Measurements from ENCODE around the gene AJUBA.
"Not testable (repeated sequence)": the region's sequence is repeated elsewhere in the genome, so short reads cannot be mapped to it uniquely, and the experiment has no call there.

Gene AJUBA

DNA sequence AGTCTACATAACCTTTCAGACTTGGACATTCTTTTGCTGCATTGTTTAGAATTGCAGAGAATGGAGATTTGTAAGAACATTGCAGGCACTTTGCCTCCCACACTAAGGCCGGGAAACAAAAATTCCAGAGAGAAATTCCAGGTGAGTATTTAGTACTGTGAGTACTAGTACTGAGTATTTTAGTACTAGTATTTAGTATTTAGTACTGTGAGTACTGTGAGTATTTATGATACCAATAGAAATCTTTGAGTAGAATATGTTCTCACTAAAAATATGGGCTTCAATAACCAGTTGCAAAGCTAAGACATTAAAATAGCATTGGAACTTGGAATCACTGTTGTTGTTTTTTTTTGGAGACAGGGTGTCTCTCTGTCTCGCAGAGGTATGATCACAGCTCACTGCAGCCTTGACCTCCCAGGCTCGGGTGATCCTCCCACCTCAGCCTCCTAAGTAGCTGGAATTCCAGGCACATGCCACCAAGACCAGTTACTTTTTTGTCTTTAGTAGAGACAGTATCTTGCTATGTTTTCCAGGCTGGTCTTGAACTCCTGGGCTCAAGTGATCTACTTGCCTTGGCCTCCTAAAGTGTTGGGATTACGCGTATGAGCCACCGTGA, 20.2 kb downstream of the AJUBA start:
- Histone ChIP-seq H3K4me1 (ENCODE audit: control insufficient read depth, insufficient read depth, low read length) (no peaks in the 10 kb centered on the region), H3K9me3 (ENCODE audit: control insufficient read depth, low read length) (no peaks in the 10 kb centered on the region), H3K4me3 (ENCODE audit: low read length) (no peak overlapping the region), H3K27me3 (replicated peaks; ENCODE audit: control insufficient read depth, insufficient read depth, low read length) (no peaks in the 10 kb centered on the region), H3K36me3 (ENCODE audit: control insufficient read depth, insufficient read depth, low read length, severe bottlenecking) (no peaks in the 10 kb centered on the region), H3K9ac (ENCODE audit: low read length) (no peak overlapping the region)
- no peak for DNase-seq (ENCODE audit: low read depth)

DNA sequence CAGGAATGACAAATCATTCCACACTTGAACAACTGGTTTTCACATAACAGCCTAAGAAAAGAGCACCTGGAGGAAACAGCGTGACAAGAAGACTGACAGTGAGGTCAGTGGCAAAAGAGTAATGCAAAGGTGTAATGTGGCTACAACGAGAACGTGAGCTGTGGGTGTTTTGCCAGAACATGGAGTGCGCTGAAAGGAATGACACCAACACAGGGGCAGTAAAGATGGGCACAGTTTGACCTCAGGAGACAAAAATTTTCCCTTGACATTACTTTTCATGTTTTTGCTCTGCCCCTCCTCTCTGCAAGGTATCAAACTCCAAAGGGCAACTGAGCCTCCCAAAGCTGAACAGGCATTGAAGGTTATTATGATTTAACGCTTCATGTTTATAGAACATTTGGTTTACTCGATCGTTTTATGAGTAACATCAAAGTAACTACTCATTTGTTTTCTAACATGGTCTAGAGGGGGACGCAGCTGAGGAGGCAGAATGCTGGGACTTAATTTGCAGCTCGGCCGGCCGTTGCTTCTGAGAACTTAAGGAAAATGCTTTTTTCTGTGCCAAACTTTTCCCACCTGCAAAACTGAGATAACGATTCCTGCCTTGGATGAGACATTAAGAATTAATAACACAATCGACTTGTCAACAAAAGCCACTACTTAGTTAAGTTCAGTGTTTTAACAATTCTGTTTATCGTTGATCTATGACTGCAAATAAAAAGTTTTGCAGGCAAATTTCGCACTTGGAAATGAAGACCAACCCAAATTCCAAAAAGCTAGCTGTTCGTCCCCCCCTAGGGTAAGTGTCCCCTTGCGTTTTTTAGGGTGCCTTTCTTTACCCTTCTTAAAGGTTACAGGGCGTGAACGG, 26.4 kb downstream of the AJUBA start:
- Histone ChIP-seq H3K4me3 (ENCODE audit: low read length) (peak overlapping the region; percentile 87), H3K36me3 (ENCODE audit: control insufficient read depth, insufficient read depth, low read length, severe bottlenecking) (peaks cover 4% of the 10 kb centered on the region), H3K9ac (ENCODE audit: low read length) (peak overlapping the region; percentile 87), H3K9me3 (ENCODE audit: control insufficient read depth, low read length) (no peaks in the 10 kb centered on the region), H3K4me1 (ENCODE audit: control insufficient read depth, insufficient read depth, low read length) (peaks cover 10% of the 10 kb centered on the region), H3K27me3 (replicated peaks; ENCODE audit: control insufficient read depth, insufficient read depth, low read length) (no peaks in the 10 kb centered on the region)
- peak; percentile 26 for DNase-seq (ENCODE audit: low read depth)

DNA sequence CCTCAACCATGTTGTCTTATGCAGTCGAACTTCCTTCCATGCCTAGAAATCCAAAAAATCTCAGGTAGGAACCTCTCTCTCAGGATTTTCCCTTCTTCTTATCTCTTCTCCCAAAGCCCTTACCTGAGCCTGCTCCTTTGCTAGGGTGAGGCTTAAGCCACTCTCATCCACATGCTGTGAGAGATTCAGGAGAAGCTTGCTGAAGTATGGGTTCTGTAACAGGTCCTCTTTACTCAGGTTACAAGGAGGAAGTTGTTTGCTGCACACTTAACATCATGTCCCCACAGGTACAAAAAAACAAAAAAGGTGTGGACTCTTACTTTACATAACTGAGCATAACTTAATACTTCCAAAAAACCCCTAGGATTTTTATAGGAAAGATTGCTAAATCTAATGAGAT, 29.9 kb downstream of the AJUBA start:
- Histone ChIP-seq H3K36me3 (ENCODE audit: control insufficient read depth, insufficient read depth, low read length, severe bottlenecking) (peaks cover 4% of the 10 kb centered on the region), H3K27me3 (replicated peaks; ENCODE audit: control insufficient read depth, insufficient read depth, low read length) (no peaks in the 10 kb centered on the region), H3K9me3 (ENCODE audit: control insufficient read depth, low read length) (no peaks in the 10 kb centered on the region), H3K9ac (ENCODE audit: low read length) (no peak overlapping the region), H3K4me1 (ENCODE audit: control insufficient read depth, insufficient read depth, low read length) (peaks cover 10% of the 10 kb centered on the region), H3K4me3 (ENCODE audit: low read length) (no peak overlapping the region)
- DNase-seq (ENCODE audit: low read depth) = no peak

DNA sequence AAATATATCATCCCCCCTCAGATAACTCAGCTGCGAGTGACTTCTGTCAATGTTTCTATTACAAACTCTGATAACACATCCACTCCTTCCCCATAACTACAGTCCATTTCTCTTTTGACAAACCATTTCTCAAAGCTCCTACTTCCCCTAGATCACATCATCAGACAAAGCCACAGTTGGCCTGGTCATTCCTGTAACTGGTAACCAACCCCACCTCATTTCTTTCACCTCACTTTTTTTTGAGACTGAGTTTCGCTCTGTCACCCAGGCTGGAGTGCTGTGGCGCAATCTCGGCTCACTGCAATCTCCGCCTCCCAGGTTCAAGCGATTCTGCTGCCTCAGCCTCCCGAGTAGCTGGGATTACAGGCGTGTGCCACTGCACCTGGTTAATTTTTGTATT, 30.6 kb downstream of the AJUBA start:
- not testable (repeated sequence) for H3K4me3 ChIP-seq (ENCODE audit: low read length); H3K9me3 ChIP-seq (ENCODE audit: control insufficient read depth, low read length); H3K9ac ChIP-seq (ENCODE audit: low read length); H3K27me3 ChIP-seq (replicated peaks; ENCODE audit: control insufficient read depth, insufficient read depth, low read length); H3K4me1 ChIP-seq (ENCODE audit: control insufficient read depth, insufficient read depth, low read length); H3K36me3 ChIP-seq (ENCODE audit: control insufficient read depth, insufficient read depth, low read length, severe bottlenecking); DNase-seq (ENCODE audit: low read depth)

DNA sequence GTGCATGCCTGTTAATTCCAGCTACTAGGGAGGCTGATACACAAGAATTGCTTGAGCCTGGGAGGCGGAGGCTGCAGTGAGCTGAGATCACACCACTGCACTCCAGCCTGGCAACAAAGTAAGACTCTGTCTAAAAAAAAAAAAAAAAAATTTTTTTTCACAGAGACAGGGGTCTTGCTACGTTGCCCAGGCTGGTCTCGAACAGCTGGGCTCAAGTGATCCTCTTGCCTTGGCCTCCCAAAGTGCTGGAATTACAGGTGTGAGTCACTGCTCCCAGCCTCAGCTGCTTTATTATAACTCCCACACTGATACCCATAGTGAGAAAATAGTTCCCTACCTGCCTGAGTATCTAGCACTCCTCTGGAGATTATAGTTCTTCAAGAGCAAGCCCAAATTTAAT, 36.7 kb downstream of the AJUBA start:
- Histone ChIP-seq H3K4me1 (ENCODE audit: control insufficient read depth, insufficient read depth, low read length) (no peaks in the 10 kb centered on the region), H3K36me3 (ENCODE audit: control insufficient read depth, insufficient read depth, low read length, severe bottlenecking) (peaks cover 5% of the 10 kb centered on the region)

DNA sequence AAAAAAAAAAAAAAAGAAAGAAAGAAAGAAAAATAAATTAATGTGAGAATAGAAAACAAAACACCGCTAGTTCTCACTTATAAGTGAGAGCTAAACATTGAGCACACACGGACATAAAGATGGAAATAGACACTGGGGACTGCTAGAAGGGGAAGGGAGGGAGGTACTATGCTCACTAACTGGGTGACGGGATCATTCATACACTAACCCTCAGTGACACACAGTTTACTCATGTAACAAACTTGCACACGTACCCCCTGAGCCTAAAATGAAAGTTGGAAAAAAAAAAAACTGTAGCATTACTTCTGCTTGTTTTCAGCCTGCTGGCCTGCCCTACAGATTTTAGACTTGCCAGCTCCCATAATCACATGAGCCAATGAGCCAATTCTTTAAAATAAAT, 42.7 kb downstream of the AJUBA start:
- DNase-seq (ENCODE audit: low read depth) = peak; percentile 28
- H3K4me1 ChIP-seq (ENCODE audit: control insufficient read depth, insufficient read depth, low read length) = no peaks in the 10 kb centered on the region
- no peak overlapping the region for H3K9ac ChIP-seq (ENCODE audit: low read length)
- no peaks in the 10 kb centered on the region for H3K9me3 ChIP-seq (ENCODE audit: control insufficient read depth, low read length)
- no peak overlapping the region for H3K4me3 ChIP-seq (ENCODE audit: low read length)
- H3K27me3 ChIP-seq (replicated peaks; ENCODE audit: control insufficient read depth, insufficient read depth, low read length) = no peaks in the 10 kb centered on the region
- no peaks in the 10 kb centered on the region for H3K36me3 ChIP-seq (ENCODE audit: control insufficient read depth, insufficient read depth, low read length, severe bottlenecking)

More for the DNA sequence above, 36.7 kb downstream of the AJUBA start:
- H3K4me3 ChIP-seq (ENCODE audit: low read length) = no peak overlapping the region
- no peak overlapping the region for H3K9ac ChIP-seq (ENCODE audit: low read length)
- H3K27me3 ChIP-seq (replicated peaks; ENCODE audit: control insufficient read depth, insufficient read depth, low read length) = no peaks in the 10 kb centered on the region
- no peaks in the 10 kb centered on the region for H3K9me3 ChIP-seq (ENCODE audit: control insufficient read depth, low read length)
- DNase-seq (ENCODE audit: low read depth) = no peak

DNA sequence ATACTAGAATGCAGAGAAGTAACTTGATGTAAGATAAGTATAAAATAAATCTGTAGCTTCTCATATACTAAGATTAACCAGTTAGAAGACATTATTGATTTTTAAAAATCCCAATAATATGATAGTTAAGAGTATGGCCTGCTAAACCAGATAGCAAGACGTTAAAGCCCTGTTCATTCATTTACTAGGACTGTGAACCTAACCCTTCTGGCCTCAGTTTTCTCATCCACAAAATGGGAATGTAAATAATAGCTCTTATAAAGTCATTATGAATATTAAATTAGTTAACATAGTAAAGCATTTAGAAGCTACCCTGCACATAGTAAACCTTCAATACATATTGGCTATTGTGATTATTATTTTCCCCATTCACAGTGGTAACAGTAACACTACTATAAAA, 47.2 kb downstream of the AJUBA start:
- no peak for DNase-seq (ENCODE audit: low read depth)
- Histone ChIP-seq H3K9me3 (ENCODE audit: control insufficient read depth, low read length) (no peaks in the 10 kb centered on the region), H3K4me1 (ENCODE audit: control insufficient read depth, insufficient read depth, low read length) (peaks cover under 1% of the 10 kb centered on the region), H3K9ac (ENCODE audit: low read length) (no peak overlapping the region), H3K4me3 (ENCODE audit: low read length) (no peak overlapping the region), H3K27me3 (replicated peaks; ENCODE audit: control insufficient read depth, insufficient read depth, low read length) (no peaks in the 10 kb centered on the region), H3K36me3 (ENCODE audit: control insufficient read depth, insufficient read depth, low read length, severe bottlenecking) (no peaks in the 10 kb centered on the region)

DNA sequence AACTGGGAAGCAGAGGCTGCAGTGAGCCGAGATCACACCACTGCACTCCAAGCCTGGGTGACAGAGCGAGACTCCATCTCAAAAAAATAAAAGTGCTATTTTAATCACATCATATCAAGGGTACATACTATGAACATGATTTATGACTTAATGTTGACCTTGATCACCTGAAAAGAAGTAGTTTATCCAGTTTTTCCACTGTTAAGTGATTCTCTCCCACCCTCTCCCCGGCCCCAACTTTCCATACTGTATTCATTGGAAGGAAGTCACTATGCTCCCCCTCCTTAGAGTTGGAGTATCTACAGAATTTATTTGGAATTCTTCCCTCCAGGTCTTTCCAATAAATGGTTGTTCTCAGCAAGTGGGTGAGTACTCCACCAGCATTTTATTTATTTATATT, 50.2 kb downstream of the AJUBA start:
- no peaks in the 10 kb centered on the region for H3K9me3 ChIP-seq (ENCODE audit: control insufficient read depth, low read length)

DNA sequence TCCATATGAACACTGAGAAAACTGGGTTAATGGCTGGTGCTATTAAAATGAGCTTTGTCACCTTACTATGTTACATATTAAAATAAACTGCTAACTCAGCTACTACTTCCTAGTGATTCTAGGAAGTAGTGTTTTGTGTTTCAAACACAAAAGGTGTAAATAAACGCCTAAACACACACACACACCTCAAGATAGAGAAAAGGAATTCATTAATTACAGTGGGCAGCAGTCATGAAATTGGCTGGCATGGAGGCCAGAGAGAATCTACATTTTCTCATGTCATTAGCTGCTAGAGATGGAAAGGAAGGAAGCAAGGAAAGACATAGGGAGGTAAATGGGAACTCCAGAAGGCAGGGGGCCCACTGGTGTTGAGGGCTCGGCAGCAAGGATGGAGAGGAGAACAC, 52.4 kb downstream of the AJUBA start:
- Histone ChIP-seq H3K9ac (ENCODE audit: low read length) (peak overlapping the region; percentile 79), H3K27me3 (replicated peaks; ENCODE audit: control insufficient read depth, insufficient read depth, low read length) (no peaks in the 10 kb centered on the region), H3K4me1 (ENCODE audit: control insufficient read depth, insufficient read depth, low read length) (peaks cover 14% of the 10 kb centered on the region), H3K36me3 (ENCODE audit: control insufficient read depth, insufficient read depth, low read length, severe bottlenecking) (peaks cover 16% of the 10 kb centered on the region), H3K9me3 (ENCODE audit: control insufficient read depth, low read length) (no peaks in the 10 kb centered on the region), H3K4me3 (ENCODE audit: low read length) (peak overlapping the region; percentile 80)
- no peak for DNase-seq (ENCODE audit: low read depth)

More for the DNA sequence above, 50.2 kb downstream of the AJUBA start:
- DNase-seq (ENCODE audit: low read depth) = no peak
- no peaks in the 10 kb centered on the region for H3K36me3 ChIP-seq (ENCODE audit: control insufficient read depth, insufficient read depth, low read length, severe bottlenecking)
- peaks cover 14% of the 10 kb centered on the region for H3K4me1 ChIP-seq (ENCODE audit: control insufficient read depth, insufficient read depth, low read length)
- no peak overlapping the region for H3K4me3 ChIP-seq (ENCODE audit: low read length)
- H3K9ac ChIP-seq (ENCODE audit: low read length) = no peak overlapping the region
- no peaks in the 10 kb centered on the region for H3K27me3 ChIP-seq (replicated peaks; ENCODE audit: control insufficient read depth, insufficient read depth, low read length)

DNA sequence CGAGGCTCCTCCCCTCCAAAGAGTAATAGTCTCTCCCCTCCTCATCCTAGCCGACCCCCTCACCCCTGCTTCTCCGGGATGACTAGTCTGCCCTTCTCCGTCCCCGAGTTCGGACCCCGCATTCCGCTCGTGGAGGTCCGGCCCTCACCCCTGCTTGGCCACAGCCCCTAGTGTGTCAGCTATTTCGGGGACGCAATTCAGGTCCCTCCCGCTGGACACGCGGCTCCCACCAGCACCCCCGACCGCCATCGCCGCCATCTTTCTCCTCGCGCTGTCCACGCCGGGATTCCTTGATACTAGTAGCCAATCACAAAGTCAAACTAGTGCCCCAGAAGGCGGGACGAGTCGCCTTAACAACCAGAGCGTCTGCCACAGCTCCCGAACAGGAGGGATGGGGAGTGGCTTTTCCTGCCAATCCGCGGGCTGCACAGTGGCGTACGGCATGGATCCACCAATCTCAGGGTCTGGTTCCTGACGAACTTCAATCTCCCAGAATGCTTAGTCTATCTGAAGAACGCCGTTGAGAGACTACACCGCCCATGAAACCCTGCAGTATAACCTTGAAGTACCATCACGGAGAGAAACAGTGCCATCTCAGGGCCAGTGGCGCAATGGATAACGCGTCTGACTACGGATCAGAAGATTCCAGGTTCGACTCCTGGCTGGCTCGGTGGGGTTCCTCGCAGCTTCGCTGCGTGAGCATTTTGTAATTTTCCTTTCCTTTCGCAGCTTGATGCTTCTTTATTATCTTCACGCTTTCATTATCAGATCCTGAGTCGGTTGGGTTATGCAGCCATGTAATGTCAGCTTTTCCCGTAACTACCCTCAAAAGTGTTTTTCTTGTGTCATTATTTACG, 53.0 kb downstream of the AJUBA start, which contains the start of gene PRMT5:
Gene PRMT5, minus strand, starts transcription at position 273 of the 857 bp plus-strand sequence. Its CDS starts 15 bp downstream, at position 258.
- Histone ChIP-seq H3K4me1 (ENCODE audit: control insufficient read depth, insufficient read depth, low read length) (peaks cover 14% of the 10 kb centered on the region), H3K36me3 (ENCODE audit: control insufficient read depth, insufficient read depth, low read length, severe bottlenecking) (peaks cover 22% of the 10 kb centered on the region), H3K9ac (ENCODE audit: low read length) (peak within 1 kb of the TSS; percentile 96), H3K9me3 (ENCODE audit: control insufficient read depth, low read length) (no peaks in the 10 kb centered on the region), H3K4me3 (ENCODE audit: low read length) (peak within 1 kb of the TSS; percentile 99), H3K27me3 (replicated peaks; ENCODE audit: control insufficient read depth, insufficient read depth, low read length) (no peaks in the 10 kb centered on the region)
- peak; percentile 100 for DNase-seq (ENCODE audit: low read depth)
